HFFc6 (cell line): ENCODE data around the gene PLK2. TPM values are rescaled to one million over a fixed set of nuclear protein-coding genes. Genes with fewer than 3 reads are reported as not detected.

Source experiments
- DNase-seq: peaks from one replicate; pipeline ENCODE4 v3.0.0-alpha.2; 2018
- H3K27ac Mint-ChIP-seq: 2 replicates; pipeline ENCODE4 v1.8.0; 2020; ENCODE audit warnings: mild to moderate bottlenecking, mixed read lengths
- H3K27me3 Mint-ChIP-seq: 2 replicates; pipeline ENCODE4 v1.8.0; 2021; ENCODE audit warnings: mild to moderate bottlenecking, moderate library complexity, mixed read lengths; ENCODE audit not compliant: insufficient read depth
- H3K36me3 Mint-ChIP-seq: 2 replicates; pipeline ENCODE4 v1.8.0; 2021; ENCODE audit warnings: low read depth, mixed read lengths
- H3K4me1 Mint-ChIP-seq: 2 replicates; pipeline ENCODE4 v1.8.0; 2020; ENCODE audit warnings: low read depth, mixed read lengths
- H3K4me3 Mint-ChIP-seq: 2 replicates; pipeline ENCODE4 v1.8.0; 2020; ENCODE audit warnings: mild to moderate bottlenecking, moderate library complexity, mixed read lengths
- H3K9me3 Mint-ChIP-seq: 2 replicates; pipeline ENCODE4 v1.8.0; 2020; ENCODE audit warnings: mild to moderate bottlenecking, mixed read lengths
- CTCF ChIP-seq: fragments of 200-600 bp; sonication (generic); IDR thresholded peaks from 2 replicates; pipeline ENCODE4 v1.5.0; 2021; ENCODE audit warnings: antibody characterized with exemption, mild to moderate bottlenecking
- total RNA-seq, 6 experiments: library from RNA; stranded (reverse); fragmentation: NEBNext Ultra II Directional; extraction: Animal tissue kit (Norgen Biotek cat#: 25700); gene quantifications; 2 replicates in 1 of 6; 3 replicates in 5 of 6; pipeline ENCODE4 v1.2.3, GENCODE V29; 2021

The PLK2 gene
- total RNA-seq, 6 experiments from 2014 or later: 50.4 to 80.1 (median 71.3) TPM

- H3K4me3 Mint-ChIP-seq: peak overlapping the region; percentile 96
- H3K9me3 Mint-ChIP-seq: no peaks in the 10 kb centered on the region
- peaks cover 78% of the 10 kb centered on the region for H3K4me1 Mint-ChIP-seq
- peaks cover 6% of the 10 kb centered on the region for H3K27me3 Mint-ChIP-seq
- peaks cover 83% of the 10 kb centered on the region for H3K36me3 Mint-ChIP-seq
- DNase-seq: peak; percentile 77
- peak overlapping the region; percentile 74 for H3K27ac Mint-ChIP-seq
- no peak for TF ChIP-seq CTCF
Measured at GRCh38 chr5:58455066-58455465, 4.8 kb downstream of the PLK2 start.

- H3K27me3 Mint-ChIP-seq: peaks cover 3% of the 10 kb centered on the region
- H3K4me1 Mint-ChIP-seq: peaks cover 79% of the 10 kb centered on the region
- no peaks in the 10 kb centered on the region for H3K9me3 Mint-ChIP-seq
- TF ChIP-seq CTCF: no peak
- DNase-seq: no peak
- no peak overlapping the region for H3K4me3 Mint-ChIP-seq
- peak overlapping the region; percentile 74; the same call in 1 of the 2 replicates for H3K27ac Mint-ChIP-seq
- H3K36me3 Mint-ChIP-seq: peaks cover 80% of the 10 kb centered on the region
Measured at GRCh38 chr5:58454025-58454424, 5.9 kb downstream of the PLK2 start.

GRCh38 chr5:58453306-58453705, 6.6 kb downstream of the PLK2 start:
- TF ChIP-seq CTCF: no peak
- H3K4me3 Mint-ChIP-seq: no peak overlapping the region
- H3K27me3 Mint-ChIP-seq: peaks cover 2% of the 10 kb centered on the region
- H3K36me3 Mint-ChIP-seq: peaks cover 73% of the 10 kb centered on the region
- H3K9me3 Mint-ChIP-seq: no peaks in the 10 kb centered on the region
- no peak for DNase-seq
- peak overlapping the region; percentile 24; the same call in 1 of the 2 replicates for H3K27ac Mint-ChIP-seq
- peaks cover 78% of the 10 kb centered on the region for H3K4me1 Mint-ChIP-seq

GRCh38 chr5:58452566-58453258, 7.2 kb downstream of the PLK2 start:
- Mint-ChIP-seq H3K27me3 (no peaks in the 10 kb centered on the region; the same call in 1 of the 2 replicates), H3K4me1 (peaks cover 72% of the 10 kb centered on the region), H3K9me3 (no peaks in the 10 kb centered on the region), H3K4me3 (0 out of 2 replicates have a peak overlapping the region, but pooled peaks have one; percentile 2), H3K36me3 (peaks cover 67% of the 10 kb centered on the region), H3K27ac (peak overlapping the region; percentile 51)
- no peak for TF ChIP-seq CTCF
- DNase-seq: no peak

- no peak for TF ChIP-seq CTCF
- Mint-ChIP-seq H3K4me3 (0 out of 2 replicates have a peak overlapping the region, but pooled peaks have one; percentile 2), H3K36me3 (peaks cover 62% of the 10 kb centered on the region), H3K9me3 (no peaks in the 10 kb centered on the region), H3K27ac (peak overlapping the region; percentile 22; the same call in 1 of the 2 replicates), H3K27me3 (no peaks in the 10 kb centered on the region; the same call in 1 of the 2 replicates), H3K4me1 (peaks cover 72% of the 10 kb centered on the region)
- DNase-seq: no peak
Measured at GRCh38 chr5:58451732-58452565, 7.9 kb downstream of the PLK2 start.
